ENCODE measurements around the gene HOXA13.

GRCh38 chr7:27199849-27200760, at the start of gene HOXA13:
- TF ChIP-seq POLR2A (IDR thresholded peaks at IDR 0.05) (no peak), CTCF (IDR thresholded peaks at IDR 0.05) (no peak), EP300 (IDR thresholded peaks at IDR 0.05) (no peak), POLR2AphosphoS5 (IDR thresholded peaks at IDR 0.05) (no peak)

Measured in upper lobe of left lung (tissue), 4 donors.